NCI-H510A treated with DMSO at 0.1 percent for 48 hours (cell line): ENCODE results near the gene SAMD4A.

Experiments used
- DNase-seq: peaks from one replicate; lab custom pipeline; 2025; lab: John Stamatoyannopoulos, UW

Gene SAMD4A

GRCh38 chr14:54805445-54806322, 238.8 kb downstream of the SAMD4A start:
- peak; percentile 69 for DNase-seq

- DNase-seq = no peak
These were observed 239.7 kb downstream of the SAMD4A start for GRCh38 chr14:54806616-54807015.

- DNase-seq = no peak
These were observed 240.5 kb downstream of the SAMD4A start for GRCh38 chr14:54807428-54807827.

GRCh38 chr14:54807881-54808280, 241.0 kb downstream of the SAMD4A start:
- DNase-seq = no peak

DNA sequence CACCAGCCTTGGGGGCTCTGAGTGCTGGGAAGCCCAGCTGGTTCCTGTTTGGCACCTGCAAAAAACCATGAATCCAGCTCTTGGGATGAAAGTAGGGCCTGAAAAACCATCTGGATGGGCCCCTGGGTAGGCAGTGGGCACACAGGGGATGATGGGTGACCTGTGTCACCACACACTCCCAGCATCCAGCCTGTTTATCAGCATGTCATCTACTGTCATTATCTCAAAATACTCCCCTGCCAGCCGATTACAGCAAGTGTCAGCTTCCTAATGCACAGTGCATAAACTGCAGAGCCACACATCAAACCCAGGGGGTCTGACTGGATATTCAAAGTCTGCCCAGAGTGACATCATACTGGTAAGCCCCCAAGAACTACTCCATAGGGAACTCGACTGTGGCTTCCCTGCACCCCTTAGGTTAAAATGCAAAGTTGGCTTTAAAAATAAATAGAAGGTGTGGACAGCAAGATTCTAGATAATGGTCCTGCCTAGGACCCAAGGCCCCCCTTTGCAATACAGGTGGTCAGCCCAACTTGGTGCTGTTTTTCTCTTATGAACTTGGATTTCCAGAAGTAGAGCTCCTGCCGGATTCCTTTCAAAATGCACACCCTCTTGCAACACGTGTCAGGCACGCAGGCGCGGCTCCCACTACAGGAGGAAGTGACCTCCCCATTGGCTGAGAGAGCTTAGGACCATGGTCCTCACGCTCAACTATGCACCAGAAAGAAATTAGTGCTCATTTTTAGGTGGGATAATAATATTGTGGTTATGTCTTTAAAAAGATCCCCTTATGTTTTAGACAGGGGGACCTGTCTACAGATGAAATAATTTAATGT, 241.6 kb downstream of the SAMD4A start:
- DNase-seq = no peak

DNA sequence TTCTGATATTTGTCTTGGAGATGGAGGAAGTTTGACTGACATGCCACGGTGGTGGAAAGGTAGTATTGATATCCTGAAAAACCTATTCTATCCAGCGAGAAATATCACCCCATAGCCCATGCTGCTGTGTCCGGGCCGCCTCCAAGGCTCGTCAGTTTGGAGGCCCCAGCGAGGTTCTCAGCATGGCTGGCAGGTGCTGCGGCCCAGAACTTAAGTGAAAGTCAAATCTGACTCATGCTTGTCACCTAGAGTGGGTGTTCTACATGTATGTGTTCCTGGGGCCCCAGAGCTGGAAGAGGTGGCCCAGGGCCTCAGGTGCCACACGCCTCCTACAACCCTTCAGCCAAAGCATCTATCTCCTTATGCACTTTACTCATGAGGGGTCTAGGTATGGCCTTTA, 242.8 kb downstream of the SAMD4A start:
- no peak for DNase-seq

- no peak for DNase-seq
These were observed 245.7 kb downstream of the SAMD4A start for GRCh38 chr14:54812617-54813016.

- DNase-seq = no peak
These were observed 246.2 kb downstream of the SAMD4A start for GRCh38 chr14:54813081-54813480.

GRCh38 chr14:54814076-54814475, 247.1 kb downstream of the SAMD4A start:
- no peak for DNase-seq

- DNase-seq = no peak
These were observed 248.1 kb downstream of the SAMD4A start for GRCh38 chr14:54815016-54815415.

- DNase-seq = no peak
These were observed 248.6 kb downstream of the SAMD4A start for GRCh38 chr14:54815515-54815914.

DNA sequence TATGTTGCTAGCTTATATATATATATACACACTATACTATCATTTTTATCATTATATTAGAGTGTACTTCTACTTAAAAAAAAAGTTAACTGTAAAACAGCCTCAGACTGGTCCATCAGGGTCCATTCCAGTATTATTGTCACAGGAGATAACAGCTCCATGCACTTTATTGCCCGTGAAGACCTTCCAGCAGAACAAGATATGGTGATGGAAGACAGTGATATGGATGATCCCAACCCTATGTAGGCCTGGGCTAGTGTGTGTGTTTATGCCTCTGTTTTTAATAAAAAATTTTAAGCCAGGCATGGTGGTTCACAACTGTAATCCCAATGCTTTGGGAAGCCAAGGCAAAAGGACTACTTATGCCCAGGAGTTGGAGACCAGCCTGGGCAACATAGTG, 249.5 kb downstream of the SAMD4A start:
- DNase-seq = no peak

- DNase-seq = no peak
These were observed 250.6 kb downstream of the SAMD4A start for GRCh38 chr14:54817506-54817905.

GRCh38 chr14:54818201-54819133, 251.5 kb downstream of the SAMD4A start:
- no peak for DNase-seq

GRCh38 chr14:54822685-54823084, 255.8 kb downstream of the SAMD4A start:
- no peak for DNase-seq

DNA sequence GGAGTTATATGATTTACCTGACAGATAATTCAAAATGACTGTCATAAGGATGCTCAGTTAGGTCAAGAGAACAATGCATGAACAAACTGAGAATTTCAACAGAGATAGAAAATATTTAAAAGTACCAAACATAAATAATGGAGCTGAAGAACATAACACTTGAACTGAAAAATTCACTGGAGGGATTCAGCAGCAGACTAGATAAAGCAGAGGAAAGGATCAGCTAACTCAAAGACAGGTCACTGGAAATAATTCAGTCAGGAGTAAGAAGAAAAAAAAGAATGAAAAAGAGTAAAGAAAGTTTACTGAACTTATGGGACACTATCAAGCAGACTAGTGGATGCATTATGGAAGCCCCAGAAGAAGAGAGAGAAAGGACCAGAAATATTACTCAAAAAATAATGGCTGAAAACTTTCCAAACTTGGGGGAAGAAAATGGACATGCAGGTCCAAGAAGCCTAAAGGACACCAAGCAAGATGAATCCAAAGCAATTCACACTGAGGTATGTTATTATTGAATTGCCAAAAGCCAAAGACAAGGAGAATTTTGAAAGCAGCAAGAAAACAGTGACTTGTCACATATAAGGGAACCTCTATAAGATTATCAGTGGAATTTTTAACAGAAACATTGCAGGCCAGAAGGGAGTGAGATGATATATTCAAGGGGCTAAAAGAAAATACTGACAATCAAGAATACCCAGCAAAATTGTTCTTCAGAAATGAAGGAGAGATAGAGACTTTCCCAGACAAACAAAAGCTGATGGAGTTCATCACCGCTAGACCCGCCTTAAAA, 257.0 kb downstream of the SAMD4A start:
- no peak for DNase-seq

DNA sequence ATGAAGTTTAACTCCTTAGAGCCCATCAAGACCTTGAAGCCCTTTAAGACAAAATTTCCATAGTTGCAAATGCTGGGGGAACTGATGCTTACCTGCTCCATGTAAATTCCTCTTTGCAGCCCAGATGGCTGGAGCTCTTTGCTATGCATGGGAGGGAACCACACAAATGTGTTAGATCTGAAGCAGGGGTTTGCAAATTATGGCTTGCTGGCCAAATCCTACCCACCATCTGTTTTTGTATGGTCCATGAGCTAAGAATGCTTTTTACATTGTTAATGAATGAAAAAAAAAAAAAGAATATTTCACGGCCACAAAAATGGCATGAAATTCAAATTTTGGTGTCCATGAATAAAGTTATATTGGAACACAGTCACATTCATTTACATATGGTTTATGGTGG, 261.1 kb downstream of the SAMD4A start:
- no peak for DNase-seq

DNA sequence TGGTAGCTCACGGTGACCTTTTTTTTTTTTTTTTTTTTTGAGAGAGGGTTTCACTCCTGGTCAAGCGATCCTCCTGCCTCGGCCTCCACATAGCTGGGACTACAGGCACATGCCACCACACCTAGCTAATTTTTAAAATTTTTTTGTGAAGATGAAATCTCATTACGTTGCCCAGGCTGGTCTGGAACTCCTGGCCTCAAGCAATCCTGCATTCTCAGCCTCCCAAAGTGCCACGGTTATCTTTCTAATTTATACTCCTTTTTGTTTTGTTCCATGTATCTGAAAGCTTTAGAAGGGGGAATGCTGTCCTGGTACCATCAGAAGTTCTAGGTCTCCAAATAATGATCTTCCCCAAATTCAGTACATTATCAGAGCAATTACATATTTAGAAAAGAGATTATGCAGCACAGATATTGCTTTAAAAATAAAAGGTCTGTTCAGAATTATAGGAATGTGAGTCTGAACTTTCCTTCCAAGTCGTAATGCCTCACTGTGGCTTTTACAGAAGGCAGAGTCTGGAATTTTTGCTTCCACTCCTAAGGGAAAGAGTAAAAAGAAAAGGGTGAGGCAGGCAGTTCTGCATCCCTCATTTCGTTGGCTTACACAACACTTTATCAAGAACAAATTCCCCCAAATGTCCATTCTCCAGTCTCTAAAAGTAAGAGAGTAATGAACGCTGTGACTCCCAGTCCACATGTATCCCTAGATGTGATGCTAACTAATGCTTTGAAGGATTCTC, 262.7 kb downstream of the SAMD4A start:
- DNase-seq = no peak

- no peak for DNase-seq
These were observed 263.7 kb downstream of the SAMD4A start for GRCh38 chr14:54830650-54831049.

- DNase-seq = no peak
These were observed 267.2 kb downstream of the SAMD4A start for GRCh38 chr14:54834081-54834480.
